ENCODE results near the gene GAS2L3.

Gene GAS2L3

GRCh38 chr12:100656856-100657255 is 83.4 kb downstream of the GAS2L3 start:
- no peak overlapping the region for H3K4me3 ChIP-seq (ENCODE audit: low read depth, low read length)

- H3K4me3 ChIP-seq (ENCODE audit: low read depth, low read length), result no peak overlapping the region
These were observed 87.9 kb downstream of the GAS2L3 start for GRCh38 chr12:100661300-100661951.

GRCh38 chr12:100666588-100666987 is 93.1 kb downstream of the GAS2L3 start:
- H3K4me3 ChIP-seq (ENCODE audit: low read depth, low read length), result no peak overlapping the region

GRCh38 chr12:100668945-100669536 is 95.6 kb downstream of the GAS2L3 start:
- H3K4me3 ChIP-seq (ENCODE audit: low read depth, low read length), result no peak overlapping the region

- no peak overlapping the region for H3K4me3 ChIP-seq (ENCODE audit: low read depth, low read length)
These were observed 96.4 kb downstream of the GAS2L3 start for GRCh38 chr12:100669922-100670321.

GRCh38 chr12:100671396-100672074 is 98.1 kb downstream of the GAS2L3 start:
- no peak overlapping the region for H3K4me3 ChIP-seq (ENCODE audit: low read depth, low read length)

GRCh38 chr12:100672075-100672592 is 98.7 kb downstream of the GAS2L3 start:
- no peak overlapping the region for H3K4me3 ChIP-seq (ENCODE audit: low read depth, low read length)

- no peak overlapping the region for H3K4me3 ChIP-seq (ENCODE audit: low read depth, low read length)
These were observed 100.8 kb downstream of the GAS2L3 start for GRCh38 chr12:100674036-100674888.

Measured in iPS-11a (cell line).